ENCODE measurements around the gene PMEPA1.

Gene PMEPA1

GRCh38 chr20:57598491-57598890, 111.3 kb downstream of the PMEPA1 start:
- H3K27ac ChIP-seq (ENCODE audit: low read depth, low read length): no peak overlapping the region

More at GRCh38 chr20:57598491-57598890, 111.3 kb downstream of the PMEPA1 start:
- Histone ChIP-seq H3K4me1 (ENCODE audit: control insufficient read depth in 1 of 2, insufficient read depth in 2 of 2, low read length in 2 of 2) (peaks cover 17 to 21% of the 10 kb centered on the region in 2 donors), H3K4me3 (ENCODE audit: low read depth in 1 of 2, low read length in 2 of 2) (no peak overlapping the region), H3K27me3 (ENCODE audit: control insufficient read depth in 1 of 2, insufficient read depth in 2 of 2, low read length in 2 of 2) (no peaks in the 10 kb centered on the region), H3K9ac (ENCODE audit: low read depth in 1 of 2, low read length in 2 of 2) (no peak overlapping the region), H3K9me3 (ENCODE audit: control insufficient read depth in 1 of 2, low read length in 2 of 2) (no peaks in the 10 kb centered on the region), H3K36me3 (ENCODE audit: control insufficient read depth in 1 of 2, insufficient read depth in 2 of 2, low read length in 2 of 2) (no peaks in the 10 kb centered on the region)

Measured in duodenal mucosa (tissue), 2 donors.